Measurements from ENCODE around the gene HSD17B14. TPM values are rescaled to one million over a fixed set of nuclear protein-coding genes. Genes with fewer than 3 reads are reported as not detected.

HSD17B14 gene
- total and polyA plus RNA-seq, 4 donors, result 3.7 to 12.6 (median 8.1) TPM

GRCh38 chr19:48858984-48859710, 22.9 kb upstream of the HSD17B14 start (continued):
- TF ChIP-seq NR2F2 (IDR thresholded peaks at IDR 0.05) (no peak), FOXA2 (IDR thresholded peaks at IDR 0.05) (no peak), RAD21 (IDR thresholded peaks at IDR 0.05) (no peak), REST (IDR thresholded peaks at IDR 0.05) (no peak), HNF4G (IDR thresholded peaks at IDR 0.05) (no peak)

- H3K4me3 ChIP-seq (ENCODE audit: low read depth in 1 of 3, low read length in 3 of 3), result no peak overlapping the region
- H3K27me3 ChIP-seq (ENCODE audit: control insufficient read depth in 4 of 4, insufficient read depth in 4 of 4, low read length in 3 of 4), result no peaks in the 10 kb centered on the region
- no peak for DNase-seq (ENCODE audit: low spot score)
- H3K9me3 ChIP-seq (ENCODE audit: control insufficient read depth in 4 of 4, low read length in 3 of 4), result no peaks in the 10 kb centered on the region
- TF ChIP-seq EGR1 (IDR thresholded peaks at IDR 0.05; ENCODE audit: low read depth in 2 of 2) (no peak), GABPA (IDR thresholded peaks at IDR 0.05 in 1 of 2, conservative IDR thresholded peaks at IDR 0.05 in 1 of 2) (no peak), CTCF (IDR thresholded peaks at IDR 0.05; ENCODE audit: low read depth, low read length, missing input control) (no peak), FOXA2 (IDR thresholded peaks at IDR 0.05) (no peak), SP1 (IDR thresholded peaks at IDR 0.05) (no peak), RXRA (IDR thresholded peaks at IDR 0.05) (no peak), NR2F2 (IDR thresholded peaks at IDR 0.05) (no peak), ATF3 (IDR thresholded peaks at IDR 0.05) (no peak), YY1 (IDR thresholded peaks at IDR 0.05) (no peak), JUND (IDR thresholded peaks at IDR 0.05) (no peak), FOXA1 (IDR thresholded peaks at IDR 0.05) (no peak), HNF4A (conservative IDR thresholded peaks at IDR 0.05) (no peak), TAF1 (conservative IDR thresholded peaks at IDR 0.05) (no peak), ZBTB33 (IDR thresholded peaks at IDR 0.05) (no peak), RAD21 (IDR thresholded peaks at IDR 0.05) (no peak), REST (IDR thresholded peaks at IDR 0.05) (no peak), HNF4G (IDR thresholded peaks at IDR 0.05) (no peak), MAX (IDR thresholded peaks at IDR 0.05) (no peak)
- no peak overlapping the region for H3K27ac ChIP-seq (ENCODE audit: low read depth in 1 of 2, low read length in 2 of 2)
- peaks cover 0 to 9% (median 5%) of the 10 kb centered on the region in 4 donors for H3K36me3 ChIP-seq (ENCODE audit: control insufficient read depth in 4 of 4, insufficient read depth in 3 of 4, low read depth in 1 of 4, low read length in 3 of 4)
- H3K9ac ChIP-seq (ENCODE audit: low read depth in 1 of 2, low read length in 2 of 2), result no peak overlapping the region
- peaks cover 0 to 11% (median 4%) of the 10 kb centered on the region in 4 donors for H3K4me1 ChIP-seq (ENCODE audit: control insufficient read depth in 4 of 4, insufficient read depth in 4 of 4, low read length in 3 of 4)
- 98% methylated on average over 6 of the region's 6 CpGs for WGBS
Observed at GRCh38 chr19:48856921-48857320, 20.6 kb upstream of the HSD17B14 start.
